NCI-H1694 (cell line): ENCODE measurements around the gene GRIK1.

Experiments
- DNase-seq: peaks from one replicate; lab custom pipeline; 2025; lab: John Stamatoyannopoulos, UW

The GRIK1 gene

DNA sequence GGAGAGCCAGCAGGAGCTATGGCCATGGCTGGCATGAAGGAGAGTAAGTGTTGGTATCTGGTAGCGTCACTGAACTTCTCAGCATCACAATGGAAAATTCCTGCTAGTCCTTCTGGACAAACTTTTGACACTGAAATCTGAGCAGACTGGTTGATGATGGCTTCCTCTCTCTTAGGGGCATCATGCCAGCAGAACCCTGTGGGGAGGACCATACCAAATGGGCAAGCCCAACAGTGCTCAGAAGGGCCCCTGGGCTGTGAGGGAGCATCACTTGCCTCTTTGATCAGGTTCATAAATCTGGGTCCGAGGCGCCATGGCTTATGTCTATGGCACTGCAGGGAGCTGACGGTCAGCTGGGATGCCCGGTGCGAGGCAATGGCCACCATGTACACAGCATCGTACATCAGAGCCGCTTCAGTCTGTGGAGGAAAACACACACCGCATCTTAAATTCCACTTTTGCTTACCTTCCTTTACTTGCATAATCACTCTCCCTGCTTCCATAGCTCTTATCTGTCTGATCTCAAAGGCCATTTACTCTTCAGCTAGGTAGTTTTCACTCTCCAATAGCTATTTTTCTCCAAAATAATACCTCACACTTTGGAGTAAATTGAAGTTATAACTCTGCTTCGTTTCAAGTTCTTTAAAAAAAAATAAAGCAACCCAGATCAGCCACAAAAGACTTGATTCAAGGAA is 297.1 kb downstream of the GRIK1 start:
- no peak for DNase-seq

- DNase-seq: no peak
Measured at GRCh38 chr21:29641635-29642550, 297.9 kb downstream of the GRIK1 start.

DNA sequence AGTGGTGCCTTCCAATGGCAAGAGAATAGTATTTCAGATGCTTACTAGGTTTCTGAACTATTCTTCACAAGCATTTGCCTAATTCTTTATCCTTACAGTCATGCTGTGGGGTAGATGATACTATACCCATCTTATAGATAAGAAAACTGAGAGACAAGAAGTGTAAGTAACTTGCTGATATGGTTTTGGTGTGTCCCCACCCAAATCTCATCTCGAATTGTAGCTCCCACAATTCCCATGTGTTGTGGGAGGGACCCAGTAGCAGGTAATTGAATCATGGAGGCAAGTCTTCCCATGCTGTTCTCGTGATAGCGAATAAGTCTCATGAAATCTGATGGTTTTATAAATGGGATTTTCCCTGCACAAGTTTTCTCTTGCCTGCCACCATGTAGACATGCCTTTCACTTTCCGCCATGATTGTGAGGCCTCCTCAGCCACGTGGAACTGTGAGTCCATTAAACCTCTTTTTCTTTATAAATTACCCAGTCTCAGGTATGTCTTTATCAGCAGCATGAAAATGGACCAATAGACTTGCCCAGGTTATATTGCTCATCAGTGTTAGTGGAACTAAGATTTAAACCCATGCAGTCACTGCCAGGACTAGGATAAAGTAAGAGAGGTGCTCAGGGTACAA is 298.7 kb downstream of the GRIK1 start:
- no peak for DNase-seq

DNA sequence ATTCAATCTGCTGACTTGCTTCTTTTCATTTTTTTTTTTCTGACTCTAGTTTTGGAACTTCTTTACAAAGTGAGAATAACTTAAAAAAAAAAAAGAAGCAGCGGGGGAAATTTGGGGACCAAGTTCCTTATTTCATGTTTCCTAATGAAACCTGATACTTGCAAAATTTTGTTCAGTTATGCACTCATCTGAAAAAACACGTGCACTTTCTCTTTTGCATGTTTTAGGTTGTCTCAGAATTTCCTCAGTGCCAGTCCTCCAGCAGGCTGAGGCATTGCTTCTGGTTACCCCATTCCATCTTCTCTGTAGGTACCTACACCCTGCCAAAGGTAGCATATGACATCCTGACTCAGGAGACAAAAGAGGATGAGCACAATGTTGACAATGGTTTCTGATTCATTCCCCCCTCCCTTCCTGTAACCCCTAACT is 299.7 kb downstream of the GRIK1 start:
- no peak for DNase-seq

- DNase-seq: no peak
Measured at GRCh38 chr21:29639366-29640079, 300.3 kb downstream of the GRIK1 start.

GRCh38 chr21:29638761-29639327 is 301.0 kb downstream of the GRIK1 start:
- no peak for DNase-seq

DNA sequence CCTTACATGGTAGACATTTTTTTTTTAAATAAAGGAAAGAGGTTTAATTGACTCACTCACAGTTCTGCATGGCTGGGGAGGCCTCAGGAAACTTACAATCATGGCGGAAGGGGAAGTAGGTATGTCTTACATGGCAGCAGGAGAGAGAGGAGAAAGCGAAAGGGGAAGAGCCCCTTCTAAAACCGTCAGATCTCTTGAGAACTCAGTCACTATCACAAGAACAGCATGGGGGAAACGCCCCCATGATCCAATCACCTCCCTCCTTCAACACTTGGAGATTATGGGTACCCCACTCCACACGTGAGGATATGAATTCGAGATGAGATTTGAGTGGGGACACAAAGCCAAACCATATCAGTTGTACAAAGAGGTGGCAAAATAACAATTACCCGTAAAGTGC is 301.7 kb downstream of the GRIK1 start:
- no peak for DNase-seq

GRCh38 chr21:29637553-29637952 is 302.2 kb downstream of the GRIK1 start:
- no peak for DNase-seq

DNA sequence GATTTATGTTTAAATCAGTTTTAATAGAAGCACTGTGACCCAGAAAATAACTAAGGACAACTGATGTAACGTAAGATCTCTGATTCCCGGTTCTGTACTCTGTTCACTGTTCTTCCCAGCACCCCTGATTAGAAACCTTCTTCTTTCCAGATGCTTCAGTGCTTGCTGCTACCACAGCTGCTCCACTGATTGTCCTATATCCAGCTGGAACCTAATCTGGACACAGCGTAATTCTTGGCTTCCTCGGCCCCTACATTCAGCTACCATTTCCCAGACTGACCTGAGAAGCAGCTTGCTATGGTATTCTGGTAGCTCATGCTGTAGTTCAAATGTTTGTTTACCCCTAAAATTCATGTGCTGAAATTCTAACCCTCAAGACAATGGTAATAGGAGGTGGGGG is 302.7 kb downstream of the GRIK1 start:
- DNase-seq: no peak

- DNase-seq: no peak
Measured at GRCh38 chr21:29634418-29634817, 305.4 kb downstream of the GRIK1 start.

DNA sequence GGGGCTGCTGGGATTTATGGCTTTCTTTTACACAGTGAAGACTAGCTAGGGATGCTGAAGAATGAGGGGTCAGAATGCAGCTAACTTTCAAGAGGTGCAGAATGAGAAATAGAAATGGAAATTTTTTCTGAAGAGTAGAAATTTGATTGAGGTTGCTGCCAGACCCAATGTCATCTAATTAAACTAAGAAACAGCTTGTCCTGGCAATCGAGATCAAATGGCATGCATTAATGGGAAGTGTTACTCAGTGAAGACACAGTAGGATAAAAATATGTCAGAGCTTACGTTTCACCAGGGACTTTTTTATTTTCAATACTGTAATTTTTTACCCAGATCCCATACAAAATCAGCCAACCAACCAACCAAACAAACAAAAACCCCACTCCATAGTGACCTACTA is 306.0 kb downstream of the GRIK1 start:
- DNase-seq: no peak

- no peak for DNase-seq
Measured at GRCh38 chr21:29630441-29630840, 309.4 kb downstream of the GRIK1 start.

DNA sequence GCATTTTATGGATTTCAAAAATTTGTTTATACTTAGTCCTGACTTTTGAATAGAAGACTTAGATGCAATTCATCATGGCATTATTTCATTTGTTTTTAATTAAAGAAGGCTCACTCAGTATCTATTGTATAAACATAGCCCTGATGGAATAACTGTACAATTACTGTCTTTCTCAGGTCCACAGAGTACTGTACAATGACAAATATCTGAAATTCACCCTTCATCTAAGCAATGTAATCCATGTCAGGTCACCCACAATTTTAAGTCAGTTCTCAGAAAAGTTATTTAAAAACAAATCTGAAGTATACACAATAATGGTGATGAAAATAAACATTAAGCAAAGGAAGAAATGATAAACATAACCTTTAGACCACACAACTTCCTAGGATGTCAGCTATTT is 311.9 kb downstream of the GRIK1 start:
- DNase-seq: no peak

DNA sequence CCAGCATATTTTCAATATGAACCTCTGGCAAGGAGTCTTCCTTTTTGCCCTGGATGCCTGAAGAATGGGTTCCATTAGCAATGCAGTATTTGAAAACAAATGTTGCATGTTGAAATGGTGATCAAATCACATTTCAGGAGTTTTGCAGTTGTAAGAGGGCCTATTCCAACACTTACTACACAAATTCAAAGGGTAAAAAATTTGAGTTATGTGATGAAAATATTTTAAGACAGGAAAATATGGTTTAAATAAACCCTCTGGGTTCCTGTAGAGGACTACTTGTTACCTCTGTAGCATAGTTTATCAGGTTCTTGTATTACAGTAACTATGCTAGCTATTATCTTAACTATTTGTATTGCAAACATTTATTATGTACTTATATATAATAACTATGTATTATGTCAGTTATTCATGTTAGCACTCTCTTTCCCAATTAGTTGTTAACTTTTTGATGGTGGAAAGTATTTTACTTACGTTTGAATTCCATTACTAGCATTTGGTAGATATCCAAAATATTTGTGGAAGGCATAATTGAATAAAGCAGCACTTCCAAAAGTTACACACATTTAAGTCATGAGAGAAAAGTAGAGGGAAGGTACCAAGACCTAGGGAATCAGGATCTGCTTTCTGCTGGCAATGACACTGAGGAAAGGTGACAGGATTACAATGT is 312.9 kb downstream of the GRIK1 start:
- no peak for DNase-seq

- no peak for DNase-seq
Measured at GRCh38 chr21:29625990-29626389, 313.8 kb downstream of the GRIK1 start.

DNA sequence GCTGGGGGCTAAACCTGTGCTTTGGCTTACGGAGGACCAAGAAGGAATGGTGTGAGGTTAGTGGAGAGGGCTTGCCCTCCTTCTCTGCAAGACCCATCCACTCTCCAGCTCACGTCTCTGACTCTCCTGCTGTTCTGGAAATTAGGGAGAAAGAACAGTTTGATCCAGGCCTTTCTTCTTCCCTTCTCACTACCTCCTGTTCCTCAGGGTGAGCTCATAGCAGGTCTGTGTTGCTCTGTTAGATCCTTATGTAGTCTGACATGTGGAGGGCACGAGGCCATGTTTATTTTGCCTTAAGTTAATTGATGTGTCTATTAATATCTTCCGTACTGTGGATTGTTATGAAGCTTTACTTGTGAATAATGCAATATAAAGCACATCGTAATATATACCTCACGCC is 315.0 kb downstream of the GRIK1 start:
- no peak for DNase-seq

DNA sequence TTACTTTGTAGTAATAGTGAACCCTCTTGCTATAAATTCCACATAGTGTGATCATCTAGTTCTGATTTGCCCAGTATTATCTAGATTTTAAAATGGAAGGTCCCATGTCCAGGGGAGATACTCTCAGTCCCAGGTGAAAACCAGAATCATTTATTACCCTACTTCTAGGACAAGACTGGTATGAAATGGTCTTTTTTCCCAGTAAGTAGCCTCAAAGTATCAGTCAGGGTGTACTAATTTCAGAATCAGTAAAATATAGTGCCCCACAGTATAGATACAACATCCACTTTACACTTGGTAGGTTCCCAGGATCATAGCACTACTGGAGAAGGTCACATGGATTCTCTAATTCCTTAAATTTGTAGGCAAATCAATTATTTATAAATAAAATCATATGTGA is 318.3 kb downstream of the GRIK1 start:
- no peak for DNase-seq

DNA sequence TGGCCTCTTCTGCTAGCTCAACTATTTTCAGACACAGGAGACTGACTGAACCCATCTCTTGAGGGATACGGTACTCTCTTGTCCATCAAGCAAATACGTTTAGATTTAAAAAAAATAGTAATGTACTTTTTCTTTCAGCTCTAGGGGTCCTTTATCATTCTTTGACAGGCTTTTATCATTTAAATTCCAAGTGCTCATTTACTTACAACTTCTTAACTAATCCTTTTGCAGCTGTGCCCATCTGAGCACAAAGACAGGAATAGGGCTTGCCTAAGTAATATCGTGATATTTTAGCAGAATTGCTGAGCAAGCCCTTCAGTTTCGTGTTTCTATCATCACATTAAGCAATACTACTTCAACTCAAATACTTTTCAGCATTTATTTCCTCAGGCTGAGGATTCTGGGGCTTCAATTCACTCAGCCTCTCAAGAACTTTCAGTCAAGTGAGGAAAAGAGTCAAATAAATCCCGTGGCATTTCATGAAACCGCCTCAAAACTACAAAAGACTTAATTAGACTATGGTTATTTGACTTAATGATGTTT is 323.5 kb downstream of the GRIK1 start:
- DNase-seq: no peak

- no peak for DNase-seq
Measured at GRCh38 chr21:29613877-29614276, 325.9 kb downstream of the GRIK1 start.

DNA sequence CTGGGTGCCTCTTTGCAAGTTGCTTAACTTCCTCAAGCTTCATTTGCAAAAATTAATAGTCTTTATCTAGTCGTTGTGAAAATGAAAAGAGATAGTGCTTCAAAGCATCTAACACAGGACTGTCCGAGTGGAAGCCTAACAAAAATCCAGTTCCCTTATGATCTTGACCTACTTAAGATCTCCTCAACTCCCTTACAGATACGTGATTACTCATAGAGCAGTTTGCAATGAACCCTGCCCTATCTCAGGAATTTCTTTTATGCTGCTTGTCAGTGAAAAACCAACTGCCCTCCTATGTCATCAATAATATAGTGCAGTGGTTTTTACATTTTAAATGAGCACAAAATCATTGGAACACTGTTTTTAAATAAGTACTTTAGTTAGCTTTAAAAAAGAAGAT is 326.8 kb downstream of the GRIK1 start:
- DNase-seq: no peak

- no peak for DNase-seq
Measured at GRCh38 chr21:29610779-29611360, 328.9 kb downstream of the GRIK1 start.
